HCT116 (cell line): ENCODE measurements around the gene TSPAN7. TPM values are rescaled to one million over a fixed set of nuclear protein-coding genes. Genes with fewer than 3 reads are reported as not detected.

Experiments
- ATAC-seq: fragments of 200-7000 bp; cut with Tn5 transposase; 2 replicates; pipeline ENCODE4 v1.9.1; 2020; ENCODE audit warnings: mild to moderate bottlenecking, moderate library complexity
- BruUV-seq: library from RNA; stranded (reverse); fragments of 400-500 nt; replicated peaks from 2 replicates; lab custom pipeline; 2021; lab: Mats Ljungman, UMichigan
- CTCF ChIA-PET: fragments of 300-600 bp; sonication (Branson Sonifier 250); formaldehyde crosslinking; loops from one replicate; lab custom pipeline; 2021; ENCODE audit warnings: antibody characterized with exemption; lab: Charles Lee
- POLR2A ChIA-PET: fragments of 300-600, 350-600 bp; sonication (Branson Sonifier 250); formaldehyde crosslinking; loops from one replicate; lab custom pipeline; 2021; ENCODE audit warnings: antibody characterized with exemption; lab: Charles Lee
- RAD21 ChIA-PET, 2 experiments: fragments of 300-600 bp; sonication (Branson Sonifier 250); formaldehyde crosslinking; loops; one replicate each; lab custom pipeline; 2023; ENCODE audit warnings: low total read pairs in 2 of 2; ENCODE audit not compliant: uncharacterized antibody in 2 of 2, unreplicated experiment in 2 of 2, low non-redundant PET in 1 of 2; lab: Charles Lee
- DNase-seq: peaks from one replicate; pipeline ENCODE4 v3.0.0-alpha.2; 2010; ENCODE audit warnings: low read depth, low spot score
- H2AFZ ChIP-seq: fragments of 200-600 bp; shearing (Covaris generic), sonication (generic); 2 replicates; pipeline ENCODE4 v1.6.1; 2017; ENCODE audit warnings: low read depth, mixed run types, mixed read lengths, antibody characterized with exemption, low read length; ENCODE audit not compliant: poor library complexity, severe bottlenecking
- H3K27ac ChIP-seq: 2 replicates; pipeline ENCODE4 v1.5.1; 2012; ENCODE audit warnings: low read depth, low read length
- H3K27me3 ChIP-seq: fragments of 200-600 bp; sonication (generic); 2 replicates; pipeline ENCODE4 v1.6.1; 2016; ENCODE audit warnings: mixed run types, low read length, mixed read lengths; ENCODE audit not compliant: insufficient read depth
- H3K36me3 ChIP-seq, 2 experiments: fragments of 200-500 bp in 1 of 2; fragments of 200-600 bp in 1 of 2; sonication (Bioruptor generic) in 1 of 2; sonication (generic) in 1 of 2; 2 replicates each; pipeline versions ENCODE4 v1.5.1 to v1.6.1; 2014 to 2016; ENCODE audit warnings: low read length in 2 of 2, inconsistent platforms in 1 of 2, mixed read lengths in 1 of 2, mixed run types in 1 of 2; ENCODE audit not compliant: insufficient read depth in 2 of 2, control insufficient read depth in 1 of 2
- H3K4me1 ChIP-seq, 2 experiments: fragments of 200-600 bp in 1 of 2; sonication (generic) in 1 of 2; 2 replicates each; pipeline versions ENCODE4 v1.5.1 to v1.6.1; 2012 to 2017; ENCODE audit warnings: low read length in 2 of 2, inconsistent platforms in 1 of 2, mild to moderate bottlenecking in 1 of 2, mixed read lengths in 1 of 2, mixed run types in 1 of 2, moderate library complexity in 1 of 2; ENCODE audit not compliant: insufficient read depth in 2 of 2, control insufficient read depth in 1 of 2
- H3K4me2 ChIP-seq: fragments of 200-600 bp; sonication (generic); 2 replicates; pipeline ENCODE4 v1.6.1; 2017; ENCODE audit warnings: mixed run types, low read length, mixed read lengths
- H3K4me3 ChIP-seq, 2 experiments: fragments of 200-600 bp in 1 of 2; sonication (generic) in 1 of 2; replicated peaks in 1 of 2; 2 replicates each; pipeline ENCODE4 v1.5.1; 2011 to 2016; ENCODE audit warnings: low read length in 2 of 2, control low read depth in 1 of 2, low read depth in 1 of 2, mild to moderate bottlenecking in 1 of 2, mixed read lengths in 1 of 2, mixed run types in 1 of 2
- H3K79me2 ChIP-seq: fragments of 200-600 bp; sonication (generic); 2 replicates; pipeline ENCODE4 v1.6.1; 2017; ENCODE audit warnings: mild to moderate bottlenecking, mixed run types, low read length, moderate library complexity, mixed read lengths; ENCODE audit not compliant: insufficient read depth
- H3K9ac ChIP-seq: fragments of 200-600 bp; sonication (generic); 2 replicates; pipeline ENCODE4 v1.6.1; 2016; ENCODE audit warnings: low read length, mixed read lengths
- H3K9me2 ChIP-seq: fragments of 200-600 bp; sonication (generic), shearing (Covaris generic); 2 replicates; pipeline ENCODE4 v1.6.1; 2017; ENCODE audit warnings: mixed run types, mild to moderate bottlenecking, moderate library complexity; ENCODE audit not compliant: insufficient read depth
- H3K9me3 ChIP-seq, 2 experiments: fragments of 200-500 bp in 1 of 2; fragments of 200-600 bp in 1 of 2; sonication (Bioruptor generic) in 1 of 2; sonication (generic) in 1 of 2; 2 replicates each; pipeline ENCODE4 v1.6.1; 2014 to 2017; ENCODE audit warnings: low read length in 2 of 2, mixed read lengths in 2 of 2, inconsistent platforms in 1 of 2, low read depth in 1 of 2, mild to moderate bottlenecking in 1 of 2, mixed run types in 1 of 2, moderate library complexity in 1 of 2; ENCODE audit not compliant: control insufficient read depth in 1 of 2, insufficient read depth in 1 of 2
- H4K20me1 ChIP-seq: fragments of 200-600 bp; sonication (generic), shearing (Covaris generic); 2 replicates; pipeline ENCODE4 v1.6.1; 2017; ENCODE audit warnings: mixed run types, mild to moderate bottlenecking, moderate library complexity; ENCODE audit not compliant: insufficient read depth
- ATF3 ChIP-seq: IDR thresholded peaks from 2 replicates; pipeline ENCODE4 v1.6.1; 2012
- CBX3 ChIP-seq: IDR thresholded peaks from 2 replicates; pipeline ENCODE4 v1.6.1; 2012; ENCODE audit warnings: low read depth
- CEBPB ChIP-seq: IDR thresholded peaks from 2 replicates; pipeline ENCODE4 v1.6.1; 2012; ENCODE audit warnings: low read depth
- CTCF ChIP-seq, 3 experiments: fragments of 200-600 bp in 1 of 3; sonication (generic) in 1 of 3; IDR thresholded peaks in 2 of 3; conservative IDR thresholded peaks in 1 of 3; 2 replicates each; pipeline ENCODE4 v1.5.1; 2012 to 2017; ENCODE audit warnings: low read depth in 2 of 3, low read length in 2 of 3, antibody characterized with exemption in 1 of 3, borderline replicate concordance in 1 of 3, control low read depth in 1 of 3, mild to moderate bottlenecking in 1 of 3, mixed read lengths in 1 of 3, mixed run types in 1 of 3, moderate library complexity in 1 of 3; ENCODE audit not compliant: insufficient read depth in 1 of 3
- EGR1 ChIP-seq: IDR thresholded peaks from 2 replicates; pipeline ENCODE4 v1.6.1; 2012; ENCODE audit warnings: low read depth
- ELF1 ChIP-seq: IDR thresholded peaks from 2 replicates; pipeline ENCODE4 v1.6.1; 2012; ENCODE audit warnings: low read depth, borderline replicate concordance
- EZH2phosphoT487 ChIP-seq: fragments of 200-600 bp; IDR thresholded peaks from 2 replicates; pipeline ENCODE4 v1.6.1; 2018; ENCODE audit warnings: antibody characterized with exemption, borderline replicate concordance
- JUND ChIP-seq: IDR thresholded peaks from 2 replicates; pipeline ENCODE4 v1.6.1; 2012
- MAX ChIP-seq: IDR thresholded peaks from 2 replicates; pipeline ENCODE4 v1.6.1; 2012
- POLR2A ChIP-seq: IDR thresholded peaks from 2 replicates; pipeline ENCODE4 v1.7.0; 2011; ENCODE audit warnings: borderline replicate concordance; ENCODE audit not compliant: insufficient read depth, insufficient read length; ENCODE audit errors: extremely low read depth
- POLR2AphosphoS5 ChIP-seq: IDR thresholded peaks from 2 replicates; pipeline ENCODE4 v1.6.1; 2011; ENCODE audit warnings: mild to moderate bottlenecking, low read depth, low read length, moderate library complexity
- REST ChIP-seq: IDR thresholded peaks from 2 replicates; pipeline ENCODE4 v1.6.1; 2012; ENCODE audit warnings: low read depth
- SIN3A ChIP-seq: IDR thresholded peaks from 2 replicates; pipeline ENCODE4 v1.6.1; 2012; ENCODE audit warnings: low read depth
- SP1 ChIP-seq: IDR thresholded peaks from 2 replicates; pipeline ENCODE4 v1.6.1; 2012; ENCODE audit warnings: low read depth
- SRF ChIP-seq: IDR thresholded peaks from 2 replicates; pipeline ENCODE4 v1.6.1; 2012; ENCODE audit warnings: low read depth
- TCF7L2 ChIP-seq: IDR thresholded peaks from 2 replicates; pipeline ENCODE4 v1.7.0; 2011; ENCODE audit warnings: borderline replicate concordance, inconsistent platforms; ENCODE audit not compliant: insufficient read depth, insufficient read length; ENCODE audit errors: extremely low read depth
- YY1 ChIP-seq: IDR thresholded peaks from 2 replicates; pipeline ENCODE4 v1.6.1; 2011; ENCODE audit warnings: low read length, low read depth, moderate library complexity, mild to moderate bottlenecking; ENCODE audit not compliant: insufficient replicate concordance; ENCODE audit errors: extremely low read depth
- ZBTB33 ChIP-seq: IDR thresholded peaks from 2 replicates; pipeline ENCODE4 v1.6.1; 2011; ENCODE audit warnings: mild to moderate bottlenecking, low read length, moderate library complexity; ENCODE audit not compliant: insufficient replicate concordance; ENCODE audit errors: extremely low read depth
- ZFX ChIP-seq: fragments of 450-650 bp; IDR thresholded peaks from 2 replicates; pipeline ENCODE4 v1.6.1; 2017
- ZNF274 ChIP-seq: fragments of 200-500 bp; sonication (Bioruptor generic); IDR thresholded peaks from 2 replicates; pipeline ENCODE4 v1.6.1; 2014; ENCODE audit warnings: mild to moderate bottlenecking, low read depth, low read length, inconsistent platforms
- intact Hi-C: fragments of 100-400 bp; cut with micrococcal nuclease; formaldehyde crosslinking; loops from 2 replicates; pipeline ENCODE4 v1.10.0; 2022
- total RNA-seq: library from RNA; stranded (reverse); gene quantifications from one replicate; pipeline ENCODE4 v1.2.1, GENCODE V29; 2021; ENCODE audit not compliant: unreplicated experiment

Gene TSPAN7
- total RNA-seq, 1 experiment from 2014 or later = 2.9 TPM

GRCh38 chrX:38657562-38657961 lies 96.2 kb downstream of the TSPAN7 start:
- no peak for DNase-seq
- Histone ChIP-seq H3K4me2 (no peak overlapping the region), H2AFZ (no peak overlapping the region), H3K79me2 (no peaks in the 10 kb centered on the region), H4K20me1 (no peaks in the 10 kb centered on the region), H3K9me3 (no peaks in the 10 kb centered on the region), H3K9ac (no peak overlapping the region), H3K4me1 (no peaks in the 10 kb centered on the region), H3K27ac (no peak overlapping the region), H3K27me3 (no peaks in the 10 kb centered on the region), H3K9me2 (no peaks in the 10 kb centered on the region), H3K4me3 (no peak overlapping the region), H3K36me3 (no peaks in the 10 kb centered on the region)
- CTCF ChIA-PET = interaction anchor here (1.4 kb wide), 1 partner anchor 322 kb away, joined by 3 read pairs; no protein-coding TSS in a partner anchor
- POLR2A ChIA-PET = no interaction called here
- TF ChIP-seq POLR2A (no peak), EGR1 (no peak), SIN3A (no peak), YY1 (no peak), CEBPB (no peak), ZNF274 (no peak), ELF1 (no peak), EZH2phosphoT487 (no peak), SRF (no peak), JUND (no peak), CTCF (IDR thresholded peaks at IDR 0.05 in 2 of 3, conservative IDR thresholded peaks at IDR 0.05 in 1 of 3; ENCODE audit: borderline replicate concordance in 1 of 3, insufficient read depth in 1 of 3, low read depth in 2 of 3, low read length in 2 of 3) (no peak), ATF3 (no peak), CBX3 (no peak), ZFX (no peak), ZBTB33 (no peak), SP1 (no peak), POLR2AphosphoS5 (no peak), REST (no peak), TCF7L2 (no peak), MAX (no peak)
- ATAC-seq = no peak
- RAD21 ChIA-PET = no interaction called here
- BruUV-seq = no TSS peak
- intact Hi-C loops = no loop called here
